Measurements from ENCODE around the gene SYT15B.
"Not testable (repeated sequence)": the region's sequence is repeated elsewhere in the genome, so short reads cannot be mapped to it uniquely, and the experiment has no call there.

SYT15B gene

DNA sequence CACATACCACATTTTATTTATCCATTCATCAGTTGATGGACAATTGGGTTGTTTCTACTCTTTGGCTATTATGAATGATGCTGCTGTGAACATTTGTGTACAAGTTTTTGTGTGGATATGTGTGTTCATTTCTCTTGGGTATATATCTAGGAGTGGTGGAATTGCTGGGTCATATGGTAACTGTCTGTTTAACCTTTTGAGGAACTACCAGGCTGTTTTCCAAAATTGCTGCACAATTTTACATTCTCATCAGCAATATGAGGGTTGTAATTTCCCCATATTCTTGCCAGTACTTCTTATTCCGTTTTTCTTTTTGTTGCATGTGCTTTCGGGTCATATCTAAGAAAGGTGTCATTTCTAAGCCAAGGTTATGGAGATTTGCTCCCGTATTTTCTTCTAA lies 38.3 kb downstream of the SYT15B start:
- not testable (repeated sequence) for DNase-seq

DNA sequence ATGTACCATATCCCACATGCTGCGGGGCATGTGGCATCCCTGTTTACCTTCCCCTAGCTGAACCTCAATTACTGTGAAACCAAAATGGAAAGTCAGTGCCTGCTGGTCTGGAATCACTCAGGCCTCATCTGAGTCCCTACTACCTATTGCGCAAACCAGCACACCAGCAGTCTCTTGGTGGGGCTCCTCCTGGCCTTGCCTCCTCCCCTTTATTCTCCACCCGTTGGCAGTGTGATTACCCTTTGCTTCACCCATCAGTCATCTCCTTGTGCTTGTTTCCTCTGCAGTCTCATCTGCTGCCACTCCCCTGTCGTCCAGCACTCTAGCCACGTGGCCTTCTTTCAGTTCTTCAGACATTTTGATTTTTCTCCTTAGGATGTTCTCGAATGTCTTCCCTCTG lies 39.3 kb downstream of the SYT15B start:
- DNase-seq = not testable (repeated sequence)

DNA sequence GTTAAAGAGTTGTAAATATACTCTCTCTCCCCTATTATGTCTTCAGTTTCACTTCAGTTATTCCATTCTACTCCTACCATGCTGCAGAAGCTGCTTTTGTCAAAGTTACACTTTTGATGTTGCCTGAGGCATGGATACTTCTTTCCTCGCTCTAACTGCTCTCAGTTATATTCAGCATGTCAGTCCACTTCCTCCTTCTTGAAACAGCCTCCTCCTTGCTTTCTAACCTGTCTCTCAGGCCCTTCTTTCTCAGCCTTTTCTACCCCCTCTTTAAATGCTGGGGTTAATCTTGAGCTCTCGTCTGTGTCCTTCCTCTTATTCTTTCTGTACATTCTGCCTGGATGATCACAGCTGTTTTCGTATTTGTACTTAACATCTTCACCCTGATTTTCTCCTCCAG lies 40.0 kb downstream of the SYT15B start:
- not testable (repeated sequence) for DNase-seq

DNA sequence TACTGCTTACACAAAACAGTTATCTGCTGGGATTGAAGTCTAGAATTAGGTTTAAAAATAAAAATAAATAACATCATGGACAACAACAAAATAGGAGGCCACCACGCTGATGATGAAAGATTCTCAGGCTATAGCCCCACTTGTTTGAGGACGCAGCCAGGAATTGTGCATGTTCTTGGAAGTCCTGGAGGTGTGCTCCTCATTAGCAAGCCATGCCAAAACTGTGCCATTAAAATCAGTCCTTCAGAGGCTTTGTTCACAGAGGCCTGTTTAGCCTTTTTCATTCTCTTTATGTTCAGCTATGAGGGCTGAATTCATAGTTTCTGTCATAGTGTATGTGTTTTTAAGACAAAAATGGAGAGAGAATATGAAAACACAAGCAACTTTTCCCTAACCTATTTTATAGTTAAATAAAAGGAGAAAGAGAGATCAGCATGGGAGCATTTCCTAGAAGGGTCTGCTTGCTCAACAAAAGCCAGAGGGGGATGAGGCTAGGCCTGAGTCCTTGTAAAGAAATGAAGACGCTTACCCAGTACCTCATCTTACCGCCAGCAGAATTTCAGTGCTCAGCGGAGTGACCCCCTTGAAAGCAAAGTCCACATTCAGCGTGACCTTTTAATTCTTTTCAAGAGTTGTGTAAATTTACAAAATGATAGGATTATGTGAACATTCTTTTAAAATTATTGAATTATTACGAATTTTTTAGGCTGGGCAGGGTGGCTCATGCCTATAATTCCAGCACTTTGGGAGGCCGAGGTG lies 46.2 kb downstream of the SYT15B start:
- not testable (repeated sequence) for DNase-seq
